ENCODE data around the gene AUTS2. TPM values are rescaled to one million over a fixed set of nuclear protein-coding genes. Genes with fewer than 3 reads are reported as not detected.

AUTS2 gene
- total RNA-seq, 1 donor from 2014 or later = 0.79 TPM

- no peak for DNase-seq (ENCODE audit: low read depth in 2 of 2)
These were observed 1075.7 kb downstream of the AUTS2 start for GRCh38 chr7:70673778-70674570.

GRCh38 chr7:70674571-70675010 lies 1076.3 kb downstream of the AUTS2 start:
- no peak for DNase-seq (ENCODE audit: low read depth in 2 of 2)

GRCh38 chr7:70676243-70676642 lies 1078.0 kb downstream of the AUTS2 start:
- no peak for DNase-seq (ENCODE audit: low read depth in 2 of 2)

- no peak for DNase-seq (ENCODE audit: low read depth in 2 of 2)
These were observed 1080.5 kb downstream of the AUTS2 start for GRCh38 chr7:70678621-70679251.

- DNase-seq (ENCODE audit: low read depth in 2 of 2) = no peak
These were observed 1081.4 kb downstream of the AUTS2 start for GRCh38 chr7:70679661-70680060.

GRCh38 chr7:70680306-70680705 lies 1082.0 kb downstream of the AUTS2 start:
- no peak for DNase-seq (ENCODE audit: low read depth in 2 of 2)

GRCh38 chr7:70680743-70681468 lies 1082.6 kb downstream of the AUTS2 start:
- DNase-seq (ENCODE audit: low read depth in 2 of 2) = no peak

- no peak for DNase-seq (ENCODE audit: low read depth in 2 of 2)
These were observed 1083.4 kb downstream of the AUTS2 start for GRCh38 chr7:70681469-70682350.

- no peak for DNase-seq (ENCODE audit: low read depth in 2 of 2)
These were observed 1085.9 kb downstream of the AUTS2 start for GRCh38 chr7:70684173-70684572.

GRCh38 chr7:70693321-70693685 lies 1095.0 kb downstream of the AUTS2 start:
- no peak for DNase-seq (ENCODE audit: low read depth in 2 of 2)

GRCh38 chr7:70693686-70694433 lies 1095.6 kb downstream of the AUTS2 start:
- peak in 1 of 2 donors; percentile 1 for DNase-seq (ENCODE audit: low read depth in 2 of 2)

- DNase-seq (ENCODE audit: low read depth in 2 of 2) = peak; percentile 5 to 11
These were observed 1096.2 kb downstream of the AUTS2 start for GRCh38 chr7:70694434-70694970.

- no peak for DNase-seq (ENCODE audit: low read depth in 2 of 2)
These were observed 1096.9 kb downstream of the AUTS2 start for GRCh38 chr7:70694971-70695794.

GRCh38 chr7:70695795-70696083 lies 1097.5 kb downstream of the AUTS2 start:
- DNase-seq (ENCODE audit: low read depth in 2 of 2) = no peak

- DNase-seq (ENCODE audit: low read depth in 2 of 2) = no peak
These were observed 1098.0 kb downstream of the AUTS2 start for GRCh38 chr7:70696201-70696754.

GRCh38 chr7:70698219-70698832 lies 1100.1 kb downstream of the AUTS2 start:
- DNase-seq (ENCODE audit: low read depth in 2 of 2) = peak; percentile 57 to 69

GRCh38 chr7:70699271-70699670 lies 1101.0 kb downstream of the AUTS2 start:
- no peak for DNase-seq (ENCODE audit: low read depth in 2 of 2)

- DNase-seq (ENCODE audit: low read depth in 2 of 2) = no peak
These were observed 1102.0 kb downstream of the AUTS2 start for GRCh38 chr7:70700055-70700940.
